Measurements from ENCODE around the gene DNAJC30. TPM values are rescaled to one million over a fixed set of nuclear protein-coding genes. Genes with fewer than 3 reads are reported as not detected.
"Not testable (repeated sequence)": the region's sequence is repeated elsewhere in the genome, so short reads cannot be mapped to it uniquely, and the experiment has no call there.

Gene DNAJC30
- total RNA-seq, 2 experiments from 2014 or later, result 9.3 to 11.0 TPM

GRCh38 chr7:73668103-73668885 lies 15.0 kb downstream of the DNAJC30 start:
- ChIA-PET POLR2A (interaction anchor here (0.5 to 1.2 kb wide), 3 partner anchors 9 to 769 kb away, joined by 3 to 4 read pairs (median 4); no protein-coding TSS in a partner anchor), CTCF (interaction anchor here (0.6 to 1.2 kb wide), 8 partner anchors 11 to 235 kb away, joined by 3 to 9 read pairs (median 4); no protein-coding TSS in a partner anchor)

- ChIA-PET POLR2A (interaction anchor here (0.5 to 1.2 kb wide), 2 partner anchors 61 to 768 kb away, joined by 3 to 4 read pairs; no protein-coding TSS in a partner anchor), CTCF (interaction anchor here (0.5 to 1.2 kb wide), 10 partner anchors 11 to 235 kb away, joined by 3 to 9 read pairs (median 3); no protein-coding TSS in a partner anchor)
Observed at GRCh38 chr7:73667344-73668102, 15.7 kb downstream of the DNAJC30 start, which contains the start of gene VPS37D. TSS of gene VPS37D (plus strand) at chr7:73667831. CDS start at chr7:73667959, 128 bp downstream.

GRCh38 chr7:73663033-73663432 lies 20.2 kb downstream of the DNAJC30 start:
- CTCF ChIA-PET, result no interaction called here
- POLR2A ChIA-PET, result no interaction called here

GRCh38 chr7:73660594-73660993 lies 22.7 kb downstream of the DNAJC30 start:
- CTCF ChIA-PET, POLR2A ChIA-PET: not testable (repeated sequence)

GRCh38 chr7:73659983-73660382 lies 23.3 kb downstream of the DNAJC30 start:
- CTCF ChIA-PET, result no interaction called here
- POLR2A ChIA-PET, result no interaction called here

GRCh38 chr7:73655309-73655708 lies 27.9 kb downstream of the DNAJC30 start:
- CTCF ChIA-PET, POLR2A ChIA-PET: not testable (repeated sequence)

GRCh38 chr7:73652541-73652949 lies 30.7 kb downstream of the DNAJC30 start:
- CTCF ChIA-PET, result interaction anchor here (0.6 to 1.0 kb wide), 2 partner anchors 35 to 73 kb away, joined by 3 to 4 read pairs; no protein-coding TSS in a partner anchor

GRCh38 chr7:73650524-73650923 lies 32.7 kb downstream of the DNAJC30 start:
- CTCF ChIA-PET, result no interaction called here

More at GRCh38 chr7:73652541-73652949, 30.7 kb downstream of the DNAJC30 start:
- POLR2A ChIA-PET, result no interaction called here

GRCh38 chr7:73649576-73649975 lies 33.7 kb downstream of the DNAJC30 start:
- CTCF ChIA-PET, result no interaction called here

More at GRCh38 chr7:73650524-73650923, 32.7 kb downstream of the DNAJC30 start:
- POLR2A ChIA-PET, result no interaction called here

GRCh38 chr7:73648593-73649332 lies 34.5 kb downstream of the DNAJC30 start:
- CTCF ChIA-PET, result no interaction called here
- POLR2A ChIA-PET, result no interaction called here

More at GRCh38 chr7:73649576-73649975, 33.7 kb downstream of the DNAJC30 start:
- POLR2A ChIA-PET, result no interaction called here

GRCh38 chr7:73647725-73648592 lies 35.3 kb downstream of the DNAJC30 start:
- ChIA-PET CTCF (no interaction called here), POLR2A (no interaction called here)

- POLR2A ChIA-PET, result no interaction called here
- CTCF ChIA-PET, result interaction anchor here (0.9 to 1.0 kb wide), 2 partner anchors 40 to 78 kb away, joined by 4 read pairs; no protein-coding TSS in a partner anchor
Observed at GRCh38 chr7:73646785-73647724, 36.2 kb downstream of the DNAJC30 start.

- ChIA-PET CTCF (interaction anchor here (0.9 kb wide), 1 partner anchor 39 kb away, joined by 4 read pairs; no protein-coding TSS in a partner anchor), POLR2A (no interaction called here)
Observed at GRCh38 chr7:73645643-73646174, 37.5 kb downstream of the DNAJC30 start.

GRCh38 chr7:73644688-73645286 lies 38.5 kb downstream of the DNAJC30 start:
- POLR2A ChIA-PET, result no interaction called here

GRCh38 chr7:73642834-73643233 lies 40.4 kb downstream of the DNAJC30 start:
- ChIA-PET POLR2A (no interaction called here), CTCF (interaction anchor here (0.5 kb wide), 1 partner anchor 97 kb away, joined by 5 read pairs; no protein-coding TSS in a partner anchor)

More at GRCh38 chr7:73644688-73645286, 38.5 kb downstream of the DNAJC30 start:
- CTCF ChIA-PET, result interaction anchor here (1.0 kb wide), 1 partner anchor 67 kb away, joined by 4 read pairs; no protein-coding TSS in a partner anchor

GRCh38 chr7:73638911-73639310 lies 44.3 kb downstream of the DNAJC30 start:
- CTCF ChIA-PET, result no interaction called here
- POLR2A ChIA-PET, result no interaction called here
